ENCODE results near the gene SLC44A2. TPM values are rescaled to one million over a fixed set of nuclear protein-coding genes. Genes with fewer than 3 reads are reported as not detected.

Gene SLC44A2
- total and polyA plus RNA-seq, 2 of the 8 experiments (the other 6 are each of a cell fraction or from before 2014, with no cell fraction given), result 105 to 120 TPM

- 0 out of 2 replicates have a peak, but pooled peaks have one; percentile 31 for TF ChIP-seq SP1 (IDR thresholded peaks at IDR 0.05; ENCODE audit: low read depth, low read length)
- TF ChIP-seq KDM1A (IDR thresholded peaks at IDR 0.05; ENCODE audit: borderline replicate concordance, low read length), result peak; percentile 40; the same call in 1 of the 2 replicates
- TF ChIP-seq CEBPB (IDR thresholded peaks at IDR 0.05; ENCODE audit: low read depth, low read length), result no peak
- TF ChIP-seq GTF2F1 (IDR thresholded peaks at IDR 0.05; ENCODE audit: borderline replicate concordance, low read depth, low read length), result no peak
- peak; percentile 93 for TF ChIP-seq ASH2L (IDR thresholded peaks at IDR 0.05; ENCODE audit: low read length)
- TF ChIP-seq GABPA (IDR thresholded peaks at IDR 0.05; ENCODE audit: borderline replicate concordance, insufficient read depth, low read length), result no peak
- no peak for TF ChIP-seq JUND (IDR thresholded peaks at IDR 0.05; ENCODE audit: low read length)
- TF ChIP-seq PHF8 (conservative IDR thresholded peaks at IDR 0.05; ENCODE audit: low read depth, low read length), result peak; percentile 95
- TF ChIP-seq POLR2A (IDR thresholded peaks at IDR 0.05; ENCODE audit: control extremely low read depth in 1 of 2, low read depth in 2 of 2, low read length in 2 of 2), result peak; percentile 62 to 98
- TF ChIP-seq SIRT6 (IDR thresholded peaks at IDR 0.05; ENCODE audit: low read length), result no peak
- peak; percentile 94 for TF ChIP-seq TAF1 (IDR thresholded peaks at IDR 0.05; ENCODE audit: low read depth, low read length)
- no peak for TF ChIP-seq SP2 (IDR thresholded peaks at IDR 0.05; ENCODE audit: low read length)
- no peak for TF ChIP-seq SRF (IDR thresholded peaks at IDR 0.05; ENCODE audit: low read depth, low read length)
- no peak for TF ChIP-seq BCL11A (IDR thresholded peaks at IDR 0.05; ENCODE audit: low read depth in 2 of 2, low read length in 2 of 2)
- TF ChIP-seq BRCA1 (IDR thresholded peaks at IDR 0.05; ENCODE audit: low read depth, low read length), result no peak
- peak; percentile 43; the same call in 1 of the 2 replicates for TF ChIP-seq YY1 (IDR thresholded peaks at IDR 0.05; ENCODE audit: low read depth, low read length)
- TF ChIP-seq EZH2 (IDR thresholded peaks at IDR 0.05; ENCODE audit: low read depth, low read length, severe bottlenecking), result no peak
- TF ChIP-seq CHD1 (IDR thresholded peaks at IDR 0.05; ENCODE audit: low read depth, low read length), result no peak
- no peak for TF ChIP-seq RFX5 (IDR thresholded peaks at IDR 0.05; ENCODE audit: borderline replicate concordance, low read depth, low read length)
- peak in 1 of 2 experiments; percentile 84; a peak in 1 of 3 replicates for TF ChIP-seq EP300 (IDR thresholded peaks at IDR 0.05; ENCODE audit: borderline replicate concordance in 1 of 2, low read depth in 2 of 2, low read length in 2 of 2)
- no peak for TF ChIP-seq ATF3 (IDR thresholded peaks at IDR 0.05; ENCODE audit: insufficient read depth, low read depth, low read length)
- TF ChIP-seq SIX5 (IDR thresholded peaks at IDR 0.05; ENCODE audit: low read depth, low read length), result no peak
- no peak for TF ChIP-seq SAP30 (IDR thresholded peaks at IDR 0.05; ENCODE audit: insufficient read depth, insufficient replicate concordance, low read length)
- TF ChIP-seq KDM4A (IDR thresholded peaks at IDR 0.05; ENCODE audit: low read depth, low read length, severe bottlenecking), result no peak
- TF ChIP-seq TAF7 (optimal IDR thresholded peaks at IDR 0.05; ENCODE audit: borderline replicate concordance, low read depth, low read length), result peak; percentile 95
Measured at GRCh38 chr19:10625003-10625761, at the start of gene SLC44A2 (continued).

Measured in H1 (cell line).